ENCODE measurements around the gene SRL.
"Not testable (repeated sequence)": the region's sequence is repeated elsewhere in the genome, so short reads cannot be mapped to it uniquely, and the experiment has no call there.

The SRL gene

DNA sequence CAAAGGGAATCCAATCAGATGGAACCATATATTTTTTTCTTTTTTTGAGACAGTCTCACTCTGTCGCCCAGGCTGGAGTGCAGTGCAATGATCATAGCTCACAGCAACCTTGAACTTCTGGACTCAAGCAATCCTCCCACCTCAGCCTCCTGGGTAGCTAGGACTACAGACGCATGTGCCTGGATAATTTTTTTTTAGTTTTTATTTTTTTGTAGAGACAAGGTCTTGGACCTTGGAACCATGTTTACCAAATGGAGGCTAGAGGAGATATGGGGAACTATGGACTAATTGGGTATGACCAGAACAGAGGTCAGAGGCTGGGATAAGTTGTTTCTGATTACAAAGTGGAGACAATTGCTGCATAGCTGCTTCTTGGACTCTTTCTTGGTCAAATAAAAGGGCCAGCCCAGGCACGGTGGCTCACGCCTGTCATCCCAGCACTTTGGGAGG lies 84.5 kb downstream of the SRL start:
- no peak for DNase-seq

DNA sequence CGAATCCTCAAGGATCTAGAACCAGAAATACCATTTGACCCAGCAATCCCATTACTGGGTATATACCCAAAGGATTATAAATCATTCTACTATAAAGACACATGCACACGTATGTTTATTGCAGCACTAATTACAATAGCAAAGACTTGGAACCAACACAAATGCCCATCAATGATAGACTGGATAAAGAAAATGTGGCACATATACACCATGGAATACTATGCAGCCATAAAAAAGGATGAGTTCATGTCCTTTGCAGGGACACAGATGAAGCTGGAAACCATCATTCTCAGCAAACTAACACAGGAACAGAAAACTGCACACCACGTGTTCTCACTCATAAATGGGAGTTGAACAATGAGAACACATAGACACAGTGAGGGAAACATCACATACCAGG lies 85.4 kb downstream of the SRL start:
- not testable (repeated sequence) for DNase-seq

DNA sequence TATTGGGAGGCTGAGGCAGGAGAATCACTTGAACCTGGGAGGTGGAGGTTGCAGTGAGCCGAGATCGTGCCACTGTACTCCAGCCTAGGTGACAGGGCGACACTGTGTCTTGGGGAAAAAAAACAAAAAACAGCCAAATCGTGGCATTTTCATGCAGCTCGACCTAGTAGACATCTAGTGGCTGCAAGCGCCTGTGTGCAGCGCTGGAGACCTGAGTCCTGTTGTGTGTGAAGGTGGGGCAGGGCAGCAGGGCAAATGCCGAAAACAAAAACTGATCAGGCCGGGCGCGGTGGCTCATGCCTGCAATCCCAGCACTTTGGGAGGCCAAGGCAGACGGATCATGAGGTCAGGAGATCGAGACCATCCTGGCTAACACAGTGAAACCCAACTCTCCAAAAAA lies 88.5 kb downstream of the SRL start:
- DNase-seq, result not testable (repeated sequence)

DNA sequence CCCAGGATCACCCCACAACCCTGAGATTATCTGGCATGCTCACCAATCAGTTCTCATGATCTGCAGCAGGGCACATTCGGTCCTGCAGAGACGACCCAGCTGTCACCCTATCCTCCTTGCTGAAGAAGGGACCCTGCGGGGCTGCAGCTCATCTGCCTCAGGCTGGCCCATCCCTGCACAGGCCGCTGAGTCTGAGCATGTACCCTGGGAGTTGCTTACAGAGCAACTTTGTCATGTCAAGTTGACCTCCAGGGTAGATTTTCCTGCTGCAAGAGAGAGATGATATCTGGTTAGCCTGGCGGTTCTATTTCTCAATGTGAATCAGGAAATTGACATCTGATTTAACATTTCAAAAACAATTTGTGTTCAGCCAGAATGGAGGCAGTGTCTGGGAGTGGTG lies 89.6 kb downstream of the SRL start:
- no peak for DNase-seq

DNA sequence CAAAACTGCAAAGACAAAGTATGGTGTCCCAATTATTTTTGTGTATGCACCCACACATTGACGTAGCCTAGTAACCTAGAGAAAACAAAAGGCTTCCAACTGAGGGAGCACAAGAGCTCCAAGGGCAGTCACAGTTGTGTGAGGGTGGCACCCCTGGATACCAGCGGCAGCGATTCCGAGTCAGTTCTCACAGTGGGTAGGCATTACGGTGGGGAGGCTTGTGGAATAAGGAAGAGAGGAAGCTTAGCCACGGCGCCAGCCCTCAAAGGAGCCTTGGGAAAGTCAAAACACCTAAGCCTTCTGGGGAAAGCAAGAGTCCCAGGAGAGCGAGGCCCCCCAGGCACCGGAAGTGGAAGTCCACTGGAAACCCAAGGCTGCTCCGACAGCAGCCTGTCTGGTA lies 94.6 kb downstream of the SRL start:
- no peak for DNase-seq

DNA sequence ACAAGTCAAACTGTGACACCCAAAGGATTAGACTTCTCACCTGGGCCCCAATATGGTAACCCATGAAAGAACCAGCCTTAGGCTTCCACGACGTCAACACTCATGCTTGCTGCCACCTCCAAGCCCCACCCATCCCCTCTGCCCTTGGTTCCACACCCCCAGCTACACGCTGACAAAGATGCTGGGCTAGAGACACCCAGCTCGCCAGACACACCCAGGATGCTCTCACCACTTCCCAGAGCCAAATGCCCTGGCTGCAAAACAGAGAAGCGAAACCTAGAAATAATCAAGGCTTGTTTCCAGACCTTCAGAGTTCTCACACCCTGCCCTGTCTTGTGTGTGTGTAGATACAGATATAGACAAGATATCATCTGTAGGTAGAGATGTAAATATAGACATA lies 99.6 kb downstream of the SRL start:
- no peak for DNase-seq

DNA sequence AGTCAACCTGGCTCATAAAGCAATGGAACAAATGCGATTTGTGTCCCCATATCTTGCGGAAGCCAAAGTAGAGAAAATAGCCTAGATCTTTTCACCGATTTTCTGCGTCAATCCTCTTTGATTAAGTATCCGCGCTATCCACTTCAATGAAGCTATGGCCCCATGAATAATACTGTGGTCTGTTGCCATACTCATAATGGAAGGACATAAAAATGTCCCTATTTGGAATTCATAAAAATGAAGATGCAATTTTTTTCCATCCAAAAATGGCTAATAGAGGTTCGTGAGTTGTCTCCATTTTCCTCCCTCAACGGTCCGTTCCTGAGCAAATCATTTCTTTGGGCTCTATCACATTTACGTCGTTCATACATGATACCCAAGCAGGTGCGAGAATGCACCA lies 100.3 kb downstream of the SRL start:
- DNase-seq, result no peak

DNA sequence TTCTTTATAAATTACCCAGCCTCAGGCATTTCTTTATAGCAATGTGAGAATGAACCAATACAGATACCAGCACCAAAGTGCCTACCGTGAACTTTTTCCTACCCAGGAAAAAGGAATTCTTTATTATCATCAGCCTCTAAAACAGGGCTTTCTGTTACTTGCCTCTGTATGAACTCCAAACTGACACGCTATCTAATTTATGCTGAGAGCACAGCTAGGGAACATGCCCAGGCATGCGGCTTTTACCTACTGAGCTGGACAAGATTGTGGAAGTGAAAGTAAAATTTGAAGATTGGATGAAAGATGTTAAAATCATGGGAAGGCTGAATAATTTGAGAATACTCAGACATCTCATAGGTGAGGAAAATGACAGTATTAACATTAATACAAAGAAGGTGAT lies 101.2 kb downstream of the SRL start:
- no peak for DNase-seq

DNA sequence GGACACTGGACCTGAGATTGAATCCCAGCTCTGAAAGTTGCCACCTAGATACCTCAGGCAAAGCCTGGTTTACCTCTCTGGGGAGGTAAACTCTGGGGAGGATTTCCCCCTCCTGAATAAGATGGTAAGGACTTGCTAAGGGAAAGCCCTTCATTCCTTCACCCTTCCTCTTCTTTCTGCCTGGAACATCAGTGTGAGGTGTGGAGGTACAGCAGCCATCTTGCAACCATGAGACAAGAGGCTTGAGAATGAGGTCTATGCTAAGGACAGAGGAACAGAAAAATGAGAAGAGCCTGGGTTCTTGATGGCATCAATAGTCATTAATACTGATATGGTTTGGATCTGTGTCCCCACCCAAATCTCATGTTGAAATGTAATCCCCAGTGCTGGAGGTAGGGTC lies 101.9 kb downstream of the SRL start:
- no peak for DNase-seq
